B cell (primary cell): ENCODE data around the gene GRIA3.

Experiments used
- EZH2 ChIP-seq: IDR thresholded peaks from 2 replicates; pipeline ENCODE4 v1.6.1; 2012; ENCODE audit warnings: borderline replicate concordance, low read depth, mild to moderate bottlenecking, moderate library complexity, low read length; ENCODE audit not compliant: insufficient read depth, poor library complexity, severe bottlenecking
- TF ChIP-seq, protein P1 (sequence below): fragments of 200-600 bp; IDR thresholded peaks from one replicate; pipeline ENCODE4 v1.8.0; 2022; ENCODE audit warnings: antibody characterized with exemption, mild to moderate bottlenecking

DNA sequence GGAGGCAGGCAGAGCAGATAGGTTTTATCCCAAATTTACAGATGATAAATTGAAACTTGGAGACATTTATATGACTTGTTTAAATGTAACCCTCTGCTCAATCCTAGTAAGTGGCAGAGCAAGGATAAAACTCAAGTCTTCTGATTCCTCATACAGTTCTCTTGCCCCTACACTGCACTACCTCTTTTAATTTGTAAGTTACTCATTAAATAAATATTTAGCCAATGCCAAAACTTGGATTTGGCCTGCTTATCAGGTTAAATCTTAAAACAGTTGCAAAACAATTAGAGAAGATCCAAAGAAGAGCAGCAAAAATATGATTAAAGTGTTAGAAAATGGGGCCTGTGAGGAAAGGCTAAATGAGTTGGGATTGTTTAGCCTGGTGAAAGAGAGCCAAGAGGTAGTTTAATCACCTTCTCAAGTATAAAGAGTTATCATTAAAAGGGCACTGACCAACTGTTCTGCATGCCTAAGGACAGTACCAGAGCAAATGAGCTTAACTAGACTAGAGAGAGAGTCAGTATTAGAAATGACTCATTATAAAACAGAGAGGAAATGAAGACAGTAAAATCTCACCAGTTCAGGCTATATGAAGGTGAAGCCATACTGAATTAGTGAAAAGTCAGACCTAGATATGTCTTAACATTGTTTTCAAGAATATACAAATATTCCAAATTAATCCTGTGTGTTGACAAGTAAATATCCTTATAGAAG, 146.3 kb downstream of the GRIA3 start:
- TF ChIP-seq, protein P1, sequence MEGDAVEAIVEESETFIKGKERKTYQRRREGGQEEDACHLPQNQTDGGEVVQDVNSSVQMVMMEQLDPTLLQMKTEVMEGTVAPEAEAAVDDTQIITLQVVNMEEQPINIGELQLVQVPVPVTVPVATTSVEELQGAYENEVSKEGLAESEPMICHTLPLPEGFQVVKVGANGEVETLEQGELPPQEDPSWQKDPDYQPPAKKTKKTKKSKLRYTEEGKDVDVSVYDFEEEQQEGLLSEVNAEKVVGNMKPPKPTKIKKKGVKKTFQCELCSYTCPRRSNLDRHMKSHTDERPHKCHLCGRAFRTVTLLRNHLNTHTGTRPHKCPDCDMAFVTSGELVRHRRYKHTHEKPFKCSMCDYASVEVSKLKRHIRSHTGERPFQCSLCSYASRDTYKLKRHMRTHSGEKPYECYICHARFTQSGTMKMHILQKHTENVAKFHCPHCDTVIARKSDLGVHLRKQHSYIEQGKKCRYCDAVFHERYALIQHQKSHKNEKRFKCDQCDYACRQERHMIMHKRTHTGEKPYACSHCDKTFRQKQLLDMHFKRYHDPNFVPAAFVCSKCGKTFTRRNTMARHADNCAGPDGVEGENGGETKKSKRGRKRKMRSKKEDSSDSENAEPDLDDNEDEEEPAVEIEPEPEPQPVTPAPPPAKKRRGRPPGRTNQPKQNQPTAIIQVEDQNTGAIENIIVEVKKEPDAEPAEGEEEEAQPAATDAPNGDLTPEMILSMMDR, result no peak
- TF ChIP-seq EZH2, result no peak
